Skeletal muscle satellite cell (primary cell): ENCODE results near the gene AUTS2.
"Not testable (repeated sequence)": the region's sequence is repeated elsewhere in the genome, so short reads cannot be mapped to it uniquely, and the experiment has no call there.

Experiments
- H3K27me3 ChIP-seq: 2 replicates; pipeline ENCODE4 v1.7.0; 2013; ENCODE audit warnings: low read length; ENCODE audit not compliant: control insufficient read depth, insufficient read depth
- H3K36me3 ChIP-seq: 2 replicates; pipeline ENCODE4 v1.7.0; 2013; ENCODE audit warnings: mild to moderate bottlenecking, control low read depth, low read length; ENCODE audit not compliant: insufficient read depth
- H3K4me1 ChIP-seq: 2 replicates; pipeline ENCODE4 v1.7.0; 2013; ENCODE audit warnings: low read length; ENCODE audit not compliant: control insufficient read depth, insufficient read depth
- H3K4me2 ChIP-seq: 2 replicates; pipeline ENCODE4 v1.7.0; 2013; ENCODE audit warnings: mild to moderate bottlenecking, low read length
- H3K4me3 ChIP-seq: 2 replicates; pipeline ENCODE4 v1.7.0; 2013; ENCODE audit warnings: low read length
- H3K9ac ChIP-seq: 2 replicates; pipeline ENCODE4 v1.7.0; 2013; ENCODE audit warnings: mild to moderate bottlenecking, low read depth, low read length, moderate library complexity
- H3K9me3 ChIP-seq: replicated peaks from 2 replicates; pipeline ENCODE4 v1.7.0; 2013; ENCODE audit warnings: mild to moderate bottlenecking, control low read depth, low read length

Gene AUTS2

DNA sequence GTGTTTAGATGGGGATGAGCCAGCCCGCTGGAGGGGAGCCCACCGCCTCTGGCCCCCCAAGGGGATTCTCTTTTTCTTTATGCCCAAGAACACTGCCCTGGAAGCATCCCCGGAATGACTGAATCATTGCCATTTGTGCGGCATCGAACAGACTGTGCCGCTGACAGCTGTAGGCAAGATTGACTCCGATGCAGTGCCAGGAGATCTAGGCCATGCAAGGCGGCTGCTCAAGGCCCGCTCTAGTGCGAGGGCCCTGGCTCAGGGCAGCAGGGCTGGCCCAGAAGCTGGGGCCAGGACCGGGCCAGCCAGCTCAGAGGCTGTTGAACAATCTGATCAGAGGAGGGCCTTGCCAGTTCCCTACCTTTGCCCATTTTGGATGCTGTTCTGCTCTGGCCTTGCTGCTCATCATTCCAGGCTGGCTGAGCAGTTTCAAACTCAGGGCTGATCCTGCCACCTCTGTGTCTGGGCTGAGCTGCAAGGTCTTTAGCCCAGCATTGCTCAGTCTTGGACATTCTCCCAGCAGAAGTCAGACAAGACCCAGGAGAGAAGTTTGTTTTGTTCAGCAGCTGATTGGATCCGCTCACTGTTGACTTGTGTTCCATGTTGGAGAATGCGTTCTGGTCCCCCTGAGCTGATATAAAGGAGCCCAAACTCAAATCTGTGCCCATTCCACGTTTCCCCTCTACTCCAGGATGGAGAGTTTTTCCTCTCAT, 1048.4 kb downstream of the AUTS2 start:
- Histone ChIP-seq H3K9me3 (no peaks in the 10 kb centered on the region), H3K36me3 (no peaks in the 10 kb centered on the region), H3K4me1 (no peaks in the 10 kb centered on the region), H3K27me3 (peaks cover 7% of the 10 kb centered on the region), H3K4me2 (no peak overlapping the region), H3K9ac (no peak overlapping the region), H3K4me3 (no peak overlapping the region)

GRCh38 chr7:70647801-70648498, 1049.7 kb downstream of the AUTS2 start:
- Histone ChIP-seq H3K9ac (no peak overlapping the region), H3K4me2 (no peak overlapping the region), H3K4me1 (no peaks in the 10 kb centered on the region), H3K4me3 (no peak overlapping the region), H3K9me3 (no peaks in the 10 kb centered on the region), H3K36me3 (no peaks in the 10 kb centered on the region), H3K27me3 (peaks cover 7% of the 10 kb centered on the region)

DNA sequence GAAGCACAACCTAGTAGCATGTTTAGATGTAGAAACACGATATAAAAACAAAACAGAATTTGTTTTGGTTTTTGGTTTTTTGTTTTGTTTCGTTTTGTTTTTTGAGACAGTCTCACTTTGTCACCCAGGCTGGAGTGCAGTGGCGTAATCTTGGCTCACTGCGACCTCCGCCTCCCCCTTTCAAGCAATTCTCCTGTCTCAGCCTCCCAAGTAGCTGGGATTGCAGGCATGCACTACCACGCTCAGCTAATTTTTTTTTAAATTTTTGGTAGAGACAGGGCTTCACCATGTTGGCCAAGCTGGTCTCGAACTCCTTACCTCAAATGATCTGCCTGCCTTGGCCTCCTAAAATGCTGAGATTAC, 1050.2 kb downstream of the AUTS2 start:
- H3K9me3 ChIP-seq, H3K27me3 ChIP-seq, H3K9ac ChIP-seq, H3K36me3 ChIP-seq, H3K4me3 ChIP-seq, H3K4me1 ChIP-seq, H3K4me2 ChIP-seq: not testable (repeated sequence)

DNA sequence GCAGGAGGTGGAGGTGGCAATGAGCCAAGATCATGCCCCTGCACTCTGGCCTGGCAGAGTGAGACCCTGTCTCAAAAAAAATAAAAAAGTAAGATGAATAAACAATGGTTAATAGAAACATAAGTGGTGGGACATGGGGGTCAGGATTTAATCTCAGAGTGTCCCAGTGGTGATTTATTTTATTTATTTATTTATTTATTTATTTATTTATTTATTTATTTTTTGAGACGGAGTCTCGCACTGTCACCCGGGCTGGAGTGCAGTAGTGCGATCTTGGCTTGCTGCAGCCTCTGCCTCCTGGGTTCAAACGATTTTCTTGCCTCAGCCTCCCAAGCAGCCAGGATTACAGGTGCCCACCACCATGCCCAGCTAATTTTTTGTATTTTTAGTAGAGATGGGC, 1051.0 kb downstream of the AUTS2 start:
- Histone ChIP-seq H3K36me3 (no peaks in the 10 kb centered on the region), H3K4me1 (no peaks in the 10 kb centered on the region), H3K4me3 (no peak overlapping the region), H3K4me2 (no peak overlapping the region), H3K9me3 (no peaks in the 10 kb centered on the region), H3K27me3 (peaks cover 7% of the 10 kb centered on the region), H3K9ac (no peak overlapping the region)

- Histone ChIP-seq H3K4me3 (no peak overlapping the region), H3K36me3 (no peaks in the 10 kb centered on the region), H3K9ac (no peak overlapping the region), H3K4me1 (no peaks in the 10 kb centered on the region), H3K4me2 (no peak overlapping the region), H3K27me3 (no peaks in the 10 kb centered on the region), H3K9me3 (no peaks in the 10 kb centered on the region)
Observed at GRCh38 chr7:70654146-70654545, 1055.9 kb downstream of the AUTS2 start.

- Histone ChIP-seq H3K9ac (no peak overlapping the region), H3K4me1 (no peaks in the 10 kb centered on the region), H3K27me3 (no peaks in the 10 kb centered on the region), H3K9me3 (no peaks in the 10 kb centered on the region), H3K4me3 (no peak overlapping the region), H3K4me2 (no peak overlapping the region), H3K36me3 (no peaks in the 10 kb centered on the region)
Observed at GRCh38 chr7:70654979-70655378, 1056.7 kb downstream of the AUTS2 start.

DNA sequence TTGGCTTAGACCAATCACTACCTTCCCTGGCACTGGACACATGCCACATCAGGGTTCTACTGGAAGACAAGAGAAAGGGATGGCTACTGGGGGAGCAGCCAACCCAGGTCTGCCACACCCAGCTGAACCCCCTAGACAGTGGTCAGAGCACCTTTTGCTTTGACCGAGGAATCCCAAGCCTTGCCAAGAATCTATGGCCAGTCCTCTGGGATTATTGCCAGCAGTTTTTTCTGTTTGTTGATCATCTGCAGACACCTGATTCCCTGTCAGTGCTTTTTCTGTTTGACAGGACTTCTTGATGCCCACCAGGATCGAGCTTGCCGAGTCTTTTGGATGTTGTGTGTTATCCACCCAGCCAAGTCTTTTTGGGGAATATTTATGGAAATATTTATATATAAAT, 1057.4 kb downstream of the AUTS2 start:
- Histone ChIP-seq H3K4me3 (no peak overlapping the region), H3K4me1 (no peaks in the 10 kb centered on the region), H3K4me2 (no peak overlapping the region), H3K36me3 (no peaks in the 10 kb centered on the region), H3K9me3 (no peaks in the 10 kb centered on the region), H3K9ac (no peak overlapping the region), H3K27me3 (no peaks in the 10 kb centered on the region)

DNA sequence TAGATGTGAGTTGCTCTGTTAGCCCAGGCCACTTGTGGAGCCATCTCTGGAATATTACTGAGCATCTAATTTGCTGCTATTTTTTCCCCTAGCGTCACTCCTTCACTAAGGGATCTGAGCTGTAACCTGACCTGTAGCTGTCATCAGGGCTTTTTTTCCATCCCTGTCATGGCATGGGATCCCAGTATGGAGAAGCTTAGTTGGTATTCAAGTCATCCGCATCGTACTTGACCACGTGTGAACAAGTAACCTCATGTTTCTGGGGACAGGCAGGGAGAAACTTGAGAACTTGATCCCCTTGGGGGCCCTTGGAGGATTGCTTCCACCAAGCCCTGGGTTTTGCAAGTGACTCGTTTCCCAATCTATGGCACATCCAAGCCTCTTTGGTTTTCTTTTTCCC, 1059.3 kb downstream of the AUTS2 start:
- no peak overlapping the region for H3K4me2 ChIP-seq
- H3K27me3 ChIP-seq = no peaks in the 10 kb centered on the region
- H3K36me3 ChIP-seq = no peaks in the 10 kb centered on the region
- no peak overlapping the region for H3K9ac ChIP-seq
- H3K9me3 ChIP-seq = no peaks in the 10 kb centered on the region
- no peaks in the 10 kb centered on the region for H3K4me1 ChIP-seq
- H3K4me3 ChIP-seq = no peak overlapping the region

GRCh38 chr7:70657989-70658632, 1059.8 kb downstream of the AUTS2 start:
- Histone ChIP-seq H3K9me3 (no peaks in the 10 kb centered on the region), H3K4me3 (no peak overlapping the region), H3K9ac (no peak overlapping the region), H3K36me3 (no peaks in the 10 kb centered on the region), H3K4me2 (no peak overlapping the region), H3K27me3 (no peaks in the 10 kb centered on the region), H3K4me1 (no peaks in the 10 kb centered on the region)

- no peak overlapping the region for H3K9ac ChIP-seq
- H3K9me3 ChIP-seq = no peaks in the 10 kb centered on the region
- no peaks in the 10 kb centered on the region for H3K4me1 ChIP-seq
- no peaks in the 10 kb centered on the region for H3K27me3 ChIP-seq
- no peaks in the 10 kb centered on the region for H3K36me3 ChIP-seq
- no peak overlapping the region for H3K4me3 ChIP-seq
- H3K4me2 ChIP-seq = no peak overlapping the region
Observed at GRCh38 chr7:70659263-70659662, 1061.0 kb downstream of the AUTS2 start.

GRCh38 chr7:70660154-70660818, 1062.0 kb downstream of the AUTS2 start:
- no peak overlapping the region for H3K9ac ChIP-seq
- H3K36me3 ChIP-seq = no peaks in the 10 kb centered on the region
- H3K4me2 ChIP-seq = no peak overlapping the region
- H3K27me3 ChIP-seq = no peaks in the 10 kb centered on the region
- H3K4me3 ChIP-seq = no peak overlapping the region
- no peaks in the 10 kb centered on the region for H3K4me1 ChIP-seq
- no peaks in the 10 kb centered on the region for H3K9me3 ChIP-seq
